SKM-1 treated with dmso at 0.1 percent for 144 hours (cell line): ENCODE results near the gene SPOCK1.

Source experiments
- DNase-seq: peaks from one replicate; lab custom pipeline; 2025; ENCODE audit not compliant: unreplicated experiment; lab: John Stamatoyannopoulos, UW

The SPOCK1 gene

GRCh38 chr5:137446151-137446550 is 53.0 kb downstream of the SPOCK1 start:
- no peak for DNase-seq

- DNase-seq, result no peak
Observed at GRCh38 chr5:137442660-137443059, 56.5 kb downstream of the SPOCK1 start.

- DNase-seq, result no peak
Observed at GRCh38 chr5:137441476-137441875, 57.6 kb downstream of the SPOCK1 start.

- DNase-seq, result no peak
Observed at GRCh38 chr5:137440795-137441194, 58.3 kb downstream of the SPOCK1 start.

DNA sequence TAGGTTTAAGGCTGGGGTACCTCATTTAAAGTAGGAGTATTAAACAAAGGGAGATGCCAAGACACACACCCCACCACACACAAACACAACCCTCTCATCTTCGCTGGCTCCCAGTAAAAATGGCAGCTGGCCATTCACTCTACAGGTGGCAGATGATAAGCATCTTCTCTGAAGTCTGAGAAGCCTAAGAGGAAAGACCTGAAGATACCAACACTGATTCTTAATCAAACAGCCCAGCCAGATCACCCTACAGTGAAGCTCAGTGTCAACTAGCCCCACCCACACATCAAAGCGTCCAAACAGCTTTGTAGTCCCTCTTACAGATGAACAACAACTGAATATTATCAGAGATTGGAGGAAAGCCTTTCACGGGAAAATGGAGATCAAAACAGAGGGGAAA is 59.5 kb downstream of the SPOCK1 start:
- no peak for DNase-seq

DNA sequence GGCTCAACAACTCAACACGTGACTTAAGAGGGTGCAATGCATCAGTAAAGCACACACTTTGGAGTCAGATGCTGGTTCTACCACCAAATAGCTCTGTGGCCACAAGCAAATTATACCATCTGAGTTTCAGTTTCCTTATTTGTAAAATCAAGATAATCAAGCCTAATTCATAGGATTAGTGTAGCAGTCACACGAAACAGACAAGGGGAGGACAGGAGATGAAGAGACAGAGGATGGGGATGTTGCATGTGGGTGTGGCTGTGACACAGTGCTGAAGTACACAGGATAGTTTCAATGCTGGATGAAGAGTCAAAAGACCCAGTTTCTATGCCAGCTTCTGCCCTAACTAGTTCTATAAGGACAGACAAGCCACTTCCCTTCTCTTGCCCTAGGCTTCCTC is 60.2 kb downstream of the SPOCK1 start:
- DNase-seq, result no peak

DNA sequence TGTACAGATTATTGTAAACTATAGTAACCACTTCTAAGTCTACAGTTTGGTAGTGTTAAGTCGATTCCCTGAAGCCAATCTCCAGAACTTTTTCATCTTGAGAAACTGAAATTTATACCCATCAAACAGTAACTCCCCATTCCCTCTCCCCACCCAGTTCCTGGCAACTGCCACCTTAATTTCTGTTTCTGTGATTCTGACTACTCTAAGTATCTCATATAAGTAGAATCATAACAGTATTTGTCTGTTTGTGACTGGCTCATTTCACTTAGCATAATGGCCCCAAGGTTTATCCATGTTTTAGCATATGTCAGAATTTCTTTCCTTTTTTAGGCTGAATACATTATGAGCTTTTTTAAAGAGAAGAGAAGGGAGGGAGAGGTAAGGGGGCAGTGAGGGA is 61.4 kb downstream of the SPOCK1 start:
- no peak for DNase-seq

DNA sequence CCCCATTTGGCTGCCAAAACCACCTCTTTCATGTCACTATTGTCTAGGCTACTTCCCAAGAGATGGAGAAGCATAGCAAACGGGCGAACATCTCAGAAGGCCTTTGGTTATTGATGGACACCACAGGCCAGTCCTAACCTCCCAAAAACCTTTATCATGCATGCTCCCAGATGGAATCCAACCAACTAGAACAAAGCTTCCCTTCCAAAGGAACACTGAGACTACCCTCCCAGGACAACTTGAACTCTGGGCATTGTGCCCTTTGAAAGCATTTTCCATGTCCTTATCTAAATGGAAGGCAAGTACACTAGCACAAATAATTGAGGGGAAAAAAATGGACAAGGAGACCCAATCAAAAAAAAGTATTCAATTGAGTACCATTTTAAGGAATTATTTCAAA is 65.6 kb downstream of the SPOCK1 start:
- DNase-seq, result no peak

- no peak for DNase-seq
Observed at GRCh38 chr5:137432376-137432775, 66.8 kb downstream of the SPOCK1 start.

GRCh38 chr5:137431051-137431450 is 68.1 kb downstream of the SPOCK1 start:
- no peak for DNase-seq

- DNase-seq, result no peak
Observed at GRCh38 chr5:137415231-137415681, 83.9 kb downstream of the SPOCK1 start.

- DNase-seq, result no peak
Observed at GRCh38 chr5:137414112-137414755, 84.9 kb downstream of the SPOCK1 start.

GRCh38 chr5:137412136-137412535 is 87.0 kb downstream of the SPOCK1 start:
- DNase-seq, result no peak

- DNase-seq, result no peak
Observed at GRCh38 chr5:137410234-137411010, 88.7 kb downstream of the SPOCK1 start.

DNA sequence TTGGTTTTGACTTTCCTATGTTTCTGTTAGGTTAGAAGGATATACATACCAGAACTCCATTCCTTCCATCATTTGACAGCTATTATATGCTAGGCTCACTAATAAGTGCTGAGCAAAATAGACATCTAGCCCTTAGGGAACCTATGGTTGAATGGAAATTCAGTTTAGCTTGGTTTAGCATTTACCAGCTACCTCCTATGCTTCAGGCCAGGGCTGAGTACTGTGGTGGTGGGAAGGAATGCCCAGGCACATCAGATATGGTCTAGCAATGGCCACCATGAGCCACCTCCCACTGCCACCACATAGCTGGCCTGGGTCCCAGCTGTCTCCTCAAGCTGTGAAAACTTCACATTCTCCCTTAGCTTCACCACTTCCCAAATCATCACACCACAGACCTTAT is 89.4 kb downstream of the SPOCK1 start:
- no peak for DNase-seq

DNA sequence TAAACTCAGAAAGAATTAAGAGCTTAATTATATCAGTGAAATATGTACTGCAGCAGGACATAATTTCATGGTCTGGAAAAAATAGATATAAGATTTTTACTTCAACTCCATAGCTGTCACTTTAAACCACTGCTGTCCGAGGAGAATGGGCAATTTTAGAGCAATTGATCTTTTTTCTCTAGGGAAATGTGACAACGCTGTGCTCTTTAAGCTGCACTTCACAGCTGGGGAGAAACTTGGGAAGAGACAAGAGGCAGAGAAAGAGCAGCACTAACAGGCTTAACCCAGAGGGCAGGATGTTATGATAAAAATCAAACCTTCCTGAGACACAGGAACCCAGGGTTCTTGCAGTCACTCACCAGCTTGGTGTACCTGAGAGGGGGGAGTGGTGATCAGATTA is 92.0 kb downstream of the SPOCK1 start:
- no peak for DNase-seq

GRCh38 chr5:137405393-137405792 is 93.7 kb downstream of the SPOCK1 start:
- DNase-seq, result no peak

GRCh38 chr5:137403869-137404268 is 95.3 kb downstream of the SPOCK1 start:
- DNase-seq, result no peak

DNA sequence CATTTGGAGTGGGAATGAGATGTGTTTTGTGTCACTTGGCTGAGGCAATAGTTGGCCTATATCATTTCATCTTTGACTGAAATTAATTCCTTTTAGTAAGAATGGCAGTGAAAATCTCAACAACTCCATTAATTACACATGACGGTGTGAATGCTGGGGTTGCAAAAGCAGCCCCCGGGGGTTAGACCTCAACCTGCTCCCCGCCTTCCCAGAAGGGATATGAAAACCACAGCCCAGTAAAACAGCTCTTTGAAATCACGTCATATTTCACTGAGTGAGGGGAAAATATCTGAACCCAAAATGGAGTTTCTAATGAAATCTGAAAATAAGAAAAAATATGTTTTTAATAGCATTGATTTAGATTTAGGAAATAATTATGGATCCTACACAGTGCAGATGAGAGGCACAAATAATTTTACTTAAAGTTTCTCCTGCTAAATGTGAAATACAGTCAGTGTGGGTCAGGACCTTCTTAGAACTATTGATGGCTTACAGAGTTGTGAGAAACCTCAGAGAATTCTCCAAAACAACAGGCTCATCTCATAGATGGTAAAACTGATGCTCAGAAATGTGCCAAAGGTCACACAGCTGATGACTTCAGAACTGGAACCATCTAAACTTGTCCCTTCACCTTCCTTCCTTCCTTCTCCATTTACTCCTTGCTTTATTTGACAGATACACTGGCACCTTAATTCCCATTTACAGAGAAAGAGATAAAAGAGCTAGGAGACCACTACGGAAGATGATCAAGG is 96.5 kb downstream of the SPOCK1 start:
- no peak for DNase-seq

- DNase-seq, result no peak
Observed at GRCh38 chr5:137401946-137402345, 97.2 kb downstream of the SPOCK1 start.

DNA sequence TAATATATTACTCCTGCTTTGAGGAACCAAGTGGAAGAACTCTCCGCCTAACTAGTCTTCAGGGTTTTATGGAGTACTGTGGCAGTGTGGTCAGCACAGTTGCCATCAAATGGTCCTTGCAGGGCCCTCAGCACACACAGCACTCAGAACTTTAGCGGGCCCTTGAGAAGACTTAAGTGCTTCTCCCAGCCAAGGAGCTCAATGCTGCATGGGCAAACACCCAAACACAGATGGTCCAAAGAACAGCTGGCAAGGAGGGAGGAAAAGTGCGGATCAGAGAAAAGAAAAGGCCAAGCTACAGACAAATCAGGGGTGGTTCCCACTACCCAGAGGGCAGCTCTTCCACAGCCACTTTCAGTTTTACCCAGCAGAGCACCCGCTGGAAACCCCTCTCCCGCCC is 98.6 kb downstream of the SPOCK1 start:
- no peak for DNase-seq

GRCh38 chr5:137399911-137400310 is 99.2 kb downstream of the SPOCK1 start:
- no peak for DNase-seq
